Tibial nerve (tissue), 4 donors: ENCODE results near the gene C2CD5. TPM values are rescaled to one million over a fixed set of nuclear protein-coding genes. Genes with fewer than 3 reads are reported as not detected.
A peak's percentile ranks its signal among the peaks of the same experiment; 100 is the strongest.

Experiments
- DNase-seq, 2 donors: peaks; one replicate each; pipeline ENCODE4 v3.0.0-alpha.2; 2019; ENCODE audit warnings: low spot score in 2 of 2
- H3K27ac ChIP-seq, 4 donors: fragments of 200-600 bp; sonication (generic) in 3 of 4; one replicate each; pipeline ENCODE4 v1.5.1; 2017 to 2019; ENCODE audit warnings: mild to moderate bottlenecking in 1 of 4
- H3K27me3 ChIP-seq, 2 donors: fragments of 200-600 bp; sonication (generic) in 1 of 2; one replicate each; pipeline versions ENCODE4 v1.5.1 to v1.6.0; 2017 to 2019
- H3K36me3 ChIP-seq, 3 donors: fragments of 200-600 bp; sonication (generic); one replicate each; pipeline ENCODE4 v1.5.1; 2018 to 2019
- H3K4me1 ChIP-seq, 4 donors: fragments of 200-600 bp; sonication (generic) in 3 of 4; one replicate each; pipeline ENCODE4 v1.5.1; 2017 to 2019
- H3K4me3 ChIP-seq, 4 donors: fragments of 200-600 bp; sonication (generic) in 3 of 4; one replicate each; pipeline ENCODE4 v1.5.1; 2017 to 2019; ENCODE audit warnings: mild to moderate bottlenecking in 1 of 4, moderate library complexity in 1 of 4
- H3K9me3 ChIP-seq, 4 donors: fragments of 200-600 bp; sonication (generic) in 3 of 4; one replicate each; pipeline ENCODE4 v1.5.1; 2017 to 2019
- EP300 ChIP-seq, 2 donors: sonication (generic); formaldehyde crosslinking; IDR thresholded peaks; one replicate each; pipeline ENCODE4 v1.6.1; 2017; ENCODE audit warnings: antibody characterized with exemption in 2 of 2, mild to moderate bottlenecking in 1 of 2
- POLR2A ChIP-seq, 2 donors: fragments of 450-650 bp; IDR thresholded peaks; one replicate each; pipeline ENCODE4 v1.6.1; 2017; ENCODE audit warnings: antibody characterized with exemption in 2 of 2, mild to moderate bottlenecking in 2 of 2, moderate library complexity in 2 of 2
- WGBS, 2 donors: methylation state at CpG; one replicate each; pipeline ENCODE4 v1.1.5; 2018; 5-methylcytosine and 5-hydroxymethylcytosine counted together
- total RNA-seq, 4 donors: library from RNA; depleted of rRNA; stranded (reverse); fragments of >200 nt; gene quantifications; one replicate each; pipeline ENCODE4 v1.1.0, GENCODE V29; 2016
- TF ChIP-seq, protein P1 (sequence below), 5 experiments: fragments of 200-600 bp in 3 of 5; fragments of 450-650 bp in 2 of 5; sonication (generic) in 3 of 5; IDR thresholded peaks; one replicate each; pipeline ENCODE4 v1.5.1; 2016 to 2019; ENCODE audit warnings: antibody characterized with exemption in 5 of 5, mild to moderate bottlenecking in 3 of 5, moderate library complexity in 2 of 5

The C2CD5 gene
- total RNA-seq, 4 donors from 2014 or later = 49.2 to 63.8 (median 52.5) TPM

DNA sequence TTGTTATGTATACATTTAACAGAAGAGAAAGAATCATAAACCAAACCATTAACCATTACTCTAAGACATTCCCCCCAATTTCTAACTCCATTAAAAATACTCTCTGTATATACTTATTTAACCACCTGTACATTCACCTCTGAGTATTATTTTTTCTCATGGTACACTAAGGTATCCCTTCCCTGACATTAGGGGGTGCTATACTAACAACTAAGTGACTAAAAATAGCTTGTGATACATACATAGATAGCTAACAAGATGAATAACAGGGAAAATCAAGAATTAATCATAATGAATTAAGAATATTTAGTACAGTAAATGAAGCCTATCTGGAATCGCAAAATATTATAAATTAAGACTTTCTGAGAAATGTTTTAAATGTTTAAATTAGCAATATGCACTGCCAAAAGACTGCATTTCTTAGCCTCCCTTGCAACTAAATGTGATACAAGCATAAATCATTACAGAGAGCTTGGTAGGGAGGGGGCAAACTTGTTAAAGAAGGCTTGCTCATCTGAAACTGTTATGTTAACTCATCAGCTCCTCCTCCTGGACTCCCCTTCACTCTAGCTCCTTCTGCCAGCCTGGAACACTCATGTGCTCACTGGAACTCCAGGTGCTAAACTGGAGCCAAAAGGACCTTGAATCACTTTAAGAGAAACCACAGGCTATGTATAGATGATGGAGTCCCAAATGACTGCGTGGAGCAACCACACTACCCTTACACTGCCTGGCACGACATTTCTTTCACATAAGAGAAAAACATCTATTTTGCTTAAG lies 14.9 kb downstream of the C2CD5 start:
- WGBS, 2 donors = 88 to 98% methylated on average over 3 of the region's 3 CpGs
- H3K4me1 ChIP-seq = no peaks in the 10 kb centered on the region
- H3K27ac ChIP-seq = no peak overlapping the region
- H3K36me3 ChIP-seq = peaks cover 0 to 65% (median 6%) of the 10 kb centered on the region in 3 donors
- H3K27me3 ChIP-seq = no peaks in the 10 kb centered on the region
- DNase-seq = no peak
- TF ChIP-seq, protein P1, sequence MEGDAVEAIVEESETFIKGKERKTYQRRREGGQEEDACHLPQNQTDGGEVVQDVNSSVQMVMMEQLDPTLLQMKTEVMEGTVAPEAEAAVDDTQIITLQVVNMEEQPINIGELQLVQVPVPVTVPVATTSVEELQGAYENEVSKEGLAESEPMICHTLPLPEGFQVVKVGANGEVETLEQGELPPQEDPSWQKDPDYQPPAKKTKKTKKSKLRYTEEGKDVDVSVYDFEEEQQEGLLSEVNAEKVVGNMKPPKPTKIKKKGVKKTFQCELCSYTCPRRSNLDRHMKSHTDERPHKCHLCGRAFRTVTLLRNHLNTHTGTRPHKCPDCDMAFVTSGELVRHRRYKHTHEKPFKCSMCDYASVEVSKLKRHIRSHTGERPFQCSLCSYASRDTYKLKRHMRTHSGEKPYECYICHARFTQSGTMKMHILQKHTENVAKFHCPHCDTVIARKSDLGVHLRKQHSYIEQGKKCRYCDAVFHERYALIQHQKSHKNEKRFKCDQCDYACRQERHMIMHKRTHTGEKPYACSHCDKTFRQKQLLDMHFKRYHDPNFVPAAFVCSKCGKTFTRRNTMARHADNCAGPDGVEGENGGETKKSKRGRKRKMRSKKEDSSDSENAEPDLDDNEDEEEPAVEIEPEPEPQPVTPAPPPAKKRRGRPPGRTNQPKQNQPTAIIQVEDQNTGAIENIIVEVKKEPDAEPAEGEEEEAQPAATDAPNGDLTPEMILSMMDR (IDR thresholded peaks at IDR 0.05) = peak in 2 of 5 experiments; percentile 15 to 21
- no peak for TF ChIP-seq EP300 (IDR thresholded peaks at IDR 0.05)
- peaks cover 0 to 3% (median 0%) of the 10 kb centered on the region in 4 donors for H3K9me3 ChIP-seq
- H3K4me3 ChIP-seq = no peak overlapping the region

DNA sequence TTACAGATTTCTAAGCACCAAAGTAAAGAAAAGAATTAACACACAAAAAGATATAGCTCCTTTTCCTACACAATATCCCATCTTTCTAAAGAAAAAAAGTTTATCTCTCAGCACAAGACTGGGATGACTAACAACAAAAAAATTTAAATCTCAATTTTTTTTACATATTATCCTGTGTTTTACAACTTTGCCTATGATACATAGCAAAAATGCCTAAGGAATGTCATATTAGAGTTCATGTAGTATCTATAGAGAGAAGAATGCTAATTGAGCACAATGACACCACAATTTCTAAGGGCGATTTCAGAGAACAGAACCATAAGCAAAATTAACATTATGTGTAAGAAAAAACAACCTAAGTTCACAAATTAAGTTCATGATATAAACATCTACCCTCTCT lies 16.3 kb downstream of the C2CD5 start:
- Histone ChIP-seq H3K36me3 (peaks cover 0 to 63% (median 0%) of the 10 kb centered on the region in 3 donors), H3K4me3 (no peak overlapping the region), H3K27me3 (no peaks in the 10 kb centered on the region), H3K9me3 (peaks cover 0 to 3% (median 0%) of the 10 kb centered on the region in 4 donors), H3K27ac (no peak overlapping the region), H3K4me1 (no peaks in the 10 kb centered on the region)
- TF ChIP-seq, protein P1 (IDR thresholded peaks at IDR 0.05) = no peak
- no peak for TF ChIP-seq EP300 (IDR thresholded peaks at IDR 0.05)
- no peak for TF ChIP-seq POLR2A (IDR thresholded peaks at IDR 0.05)
- no peak for DNase-seq
- WGBS, 2 donors = 80 to 91% methylated on average over 1 of the region's 1 CpG

DNA sequence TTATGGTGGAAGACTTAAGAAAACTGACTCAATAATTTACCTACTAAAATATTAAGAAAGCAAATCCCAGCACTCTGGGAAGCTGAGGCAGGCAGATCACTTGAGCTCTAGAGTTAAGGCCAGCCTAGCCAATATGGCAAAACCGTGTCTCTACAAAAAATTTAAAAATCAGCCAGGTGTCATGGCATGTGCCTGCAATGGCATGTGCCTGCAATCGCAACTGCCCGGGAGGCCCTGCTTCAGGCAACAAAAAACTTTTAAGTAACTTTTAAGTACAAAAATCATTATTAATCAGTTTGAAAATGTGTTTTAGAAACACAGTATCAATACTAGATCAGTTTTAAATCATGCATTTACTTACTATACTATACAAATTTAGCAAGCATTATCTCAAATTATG lies 17.5 kb downstream of the C2CD5 start:
- TF ChIP-seq, protein P1 (IDR thresholded peaks at IDR 0.05) = no peak
- TF ChIP-seq POLR2A (IDR thresholded peaks at IDR 0.05) = no peak
- Histone ChIP-seq H3K4me1 (no peaks in the 10 kb centered on the region), H3K9me3 (peaks cover 0 to 3% (median 0%) of the 10 kb centered on the region in 4 donors), H3K27ac (no peak overlapping the region), H3K36me3 (peaks cover 0 to 63% (median 0%) of the 10 kb centered on the region in 3 donors), H3K4me3 (no peak overlapping the region), H3K27me3 (no peaks in the 10 kb centered on the region)
- 93% methylated on average over 3 of the region's 3 CpGs for WGBS, 2 donors
- DNase-seq = no peak

DNA sequence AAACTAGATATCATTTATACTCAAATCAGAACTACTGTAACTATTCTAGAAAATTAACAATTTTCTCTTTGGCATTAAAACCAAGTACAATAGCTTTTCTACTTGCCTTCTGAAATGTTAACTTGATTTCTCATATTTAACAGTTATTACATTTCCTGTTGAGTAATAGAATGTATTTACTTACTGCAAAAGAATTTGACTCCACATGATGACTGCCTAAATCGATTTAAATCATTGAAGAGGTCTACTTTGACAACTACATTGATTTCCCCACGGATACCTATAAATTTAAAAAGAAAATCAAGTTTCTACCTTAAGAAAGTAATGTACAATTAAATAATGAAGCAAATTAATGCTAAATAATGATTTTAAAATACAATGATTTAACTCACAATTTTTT lies 18.9 kb downstream of the C2CD5 start:
- no peaks in the 10 kb centered on the region for H3K9me3 ChIP-seq
- H3K27ac ChIP-seq = no peak overlapping the region
- H3K4me1 ChIP-seq = no peaks in the 10 kb centered on the region
- H3K36me3 ChIP-seq = peaks cover 0 to 53% (median 0%) of the 10 kb centered on the region in 3 donors
- no peaks in the 10 kb centered on the region for H3K27me3 ChIP-seq
- WGBS, 2 donors = 93 to 94% methylated on average over 2 of the region's 2 CpGs
- DNase-seq = no peak
- no peak overlapping the region for H3K4me3 ChIP-seq
- no peak for TF ChIP-seq EP300 (IDR thresholded peaks at IDR 0.05)
- no peak for TF ChIP-seq POLR2A (IDR thresholded peaks at IDR 0.05)
- TF ChIP-seq, protein P1 (IDR thresholded peaks at IDR 0.05) = no peak

DNA sequence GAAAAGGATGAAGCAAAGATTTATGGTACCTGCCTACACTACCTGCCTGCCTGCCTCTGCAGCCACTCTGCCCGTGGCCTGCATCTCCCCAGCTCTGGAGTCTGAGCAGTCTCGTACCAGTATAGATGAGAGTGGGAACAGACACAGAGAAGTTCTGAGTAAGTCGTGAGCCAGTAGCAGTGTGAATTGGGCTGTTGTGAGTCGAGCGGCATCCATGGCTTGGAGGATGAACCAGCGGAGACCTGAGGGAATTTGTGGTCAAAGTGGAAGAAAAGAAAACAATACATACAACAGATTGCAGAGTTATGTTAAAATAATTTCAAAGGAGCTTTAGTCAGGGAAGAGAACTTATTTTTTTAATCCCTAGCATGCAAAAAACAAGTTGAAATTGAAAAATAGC lies 25.3 kb downstream of the C2CD5 start:
- DNase-seq = no peak
- H3K9me3 ChIP-seq = no peaks in the 10 kb centered on the region
- peaks cover 0 to 39% (median 0%) of the 10 kb centered on the region in 3 donors for H3K36me3 ChIP-seq
- TF ChIP-seq POLR2A (IDR thresholded peaks at IDR 0.05) (no peak), EP300 (IDR thresholded peaks at IDR 0.05) (no peak)
- TF ChIP-seq, protein P1 (IDR thresholded peaks at IDR 0.05) = no peak
- H3K4me1 ChIP-seq = peaks cover 0 to 12% (median 0%) of the 10 kb centered on the region in 4 donors
- H3K27ac ChIP-seq = no peak overlapping the region
- H3K4me3 ChIP-seq = no peak overlapping the region
- 45 to 58% methylated on average over 6 of the region's 6 CpGs for WGBS, 2 donors
- H3K27me3 ChIP-seq = no peaks in the 10 kb centered on the region
